H1 (cell line): ENCODE results near the gene PCDHAC2. TPM values are rescaled to one million over a fixed set of nuclear protein-coding genes. Genes with fewer than 3 reads are reported as not detected.

Experiments used
- CTCF ChIA-PET: fragments of 300-600 bp; sonication (Branson Sonifier 250); formaldehyde crosslinking; loops from one replicate; lab custom pipeline; 2021; ENCODE audit not compliant: partially characterized antibody; lab: Charles Lee
- POLR2A ChIA-PET: fragments of 300-600 bp; sonication (Branson Sonifier 250); formaldehyde crosslinking; loops from one replicate; lab custom pipeline; 2021; ENCODE audit warnings: inconsistent platforms; ENCODE audit not compliant: partially characterized antibody; lab: Charles Lee
- DNase-seq, 2 experiments: peaks; one replicate each; pipeline versions ENCODE4 v3.0.0 to v3.0.0-alpha.2; 2010 to 2022; ENCODE audit warnings: low spot score in 2 of 2, low read depth in 1 of 2, mixed read lengths in 1 of 2
- FAIRE-seq: peaks from 2 replicates; lab custom pipeline; 2011; peaks lifted over from hg19 to GRCh38; lab: Jason Lieb, UNC
- H2AFZ ChIP-seq: 2 replicates; pipeline ENCODE4 v1.8.1; 2012; ENCODE audit warnings: low read length, inconsistent platforms
- H2AK5ac ChIP-seq: 2 replicates; pipeline ENCODE4 v1.6.1; 2013; ENCODE audit warnings: low read depth, low read length
- H2BK120ac ChIP-seq: replicated peaks from 2 replicates; pipeline ENCODE3; 2013; ENCODE audit warnings: low read depth, low read length, inconsistent platforms
- H2BK12ac ChIP-seq: 2 replicates; pipeline ENCODE4 v1.6.1; 2013; ENCODE audit warnings: low read depth, low read length
- H2BK15ac ChIP-seq: 2 replicates; pipeline ENCODE4 v1.6.1; 2013; ENCODE audit warnings: low read length
- H2BK20ac ChIP-seq: 2 replicates; pipeline ENCODE4 v1.6.1; 2013; ENCODE audit warnings: low read length
- H2BK5ac ChIP-seq: 2 replicates; pipeline ENCODE4 v1.6.1; 2013; ENCODE audit warnings: low read depth, low read length
- H3K14ac ChIP-seq: 2 replicates; pipeline ENCODE4 v1.6.1; 2013; ENCODE audit warnings: inconsistent platforms; ENCODE audit not compliant: insufficient read length
- H3K18ac ChIP-seq: 2 replicates; pipeline ENCODE4 v1.6.1; 2013; ENCODE audit warnings: low read length; ENCODE audit errors: extremely low read depth
- H3K23ac ChIP-seq: 2 replicates; pipeline ENCODE4 v1.6.1; 2013; ENCODE audit warnings: inconsistent platforms; ENCODE audit not compliant: insufficient read length
- H3K23me2 ChIP-seq: 2 replicates; pipeline ENCODE4 v1.6.1; 2013; ENCODE audit warnings: low read depth, low read length
- H3K27ac ChIP-seq: 2 replicates; pipeline ENCODE4 v1.6.1; 2011; ENCODE audit warnings: low read depth, low read length, inconsistent platforms
- H3K27me3 ChIP-seq, 4 experiments: replicated peaks in 1 of 4; 1 replicate in 1 of 4; 2 replicates in 3 of 4; pipeline versions ENCODE4 v1.6.1 to v1.8.1; 2011 to 2013; ENCODE audit warnings: low read length in 3 of 4, mild to moderate bottlenecking in 3 of 4, inconsistent platforms in 2 of 4, mixed read lengths in 2 of 4, moderate library complexity in 1 of 4; ENCODE audit not compliant: control insufficient read depth in 3 of 4, insufficient read depth in 3 of 4; ENCODE audit errors: extremely low read depth in 1 of 4
- H3K36me3 ChIP-seq, 4 experiments: 2 replicates each; pipeline versions ENCODE4 v1.6.1 to v1.8.1; 2011 to 2013; ENCODE audit warnings: mild to moderate bottlenecking in 4 of 4, low read length in 3 of 4, moderate library complexity in 2 of 4, control low read depth in 1 of 4, inconsistent platforms in 1 of 4; ENCODE audit not compliant: insufficient read depth in 4 of 4, control insufficient read depth in 2 of 4
- H3K4ac ChIP-seq: replicated peaks from 2 replicates; pipeline ENCODE3; 2013; ENCODE audit warnings: low read length, low read depth, mixed read lengths, inconsistent platforms; ENCODE audit not compliant: insufficient read length
- H3K4me1 ChIP-seq, 4 experiments: replicated peaks in 1 of 4; 1 replicate in 1 of 4; 2 replicates in 3 of 4; pipeline versions ENCODE4 v1.6.1 to v1.8.1; 2011 to 2013; ENCODE audit warnings: low read length in 3 of 4, inconsistent platforms in 2 of 4, mixed read lengths in 1 of 4; ENCODE audit not compliant: insufficient read depth in 4 of 4, control insufficient read depth in 3 of 4
- H3K4me2 ChIP-seq, 2 experiments: 2 replicates each; pipeline versions ENCODE4 v1.6.1 to v1.8.1; 2011 to 2013; ENCODE audit warnings: low read depth in 2 of 2, low read length in 2 of 2, control low read depth in 1 of 2, inconsistent platforms in 1 of 2, mild to moderate bottlenecking in 1 of 2; ENCODE audit not compliant: insufficient read depth in 1 of 2
- H3K4me3 ChIP-seq, 4 experiments: fragments of 200-600, 300-600 bp in 1 of 4; sonication (generic), shearing (Covaris generic), sonication (Bioruptor Twin) in 1 of 4; 2 replicates each; pipeline versions ENCODE4 v1.5.1 to v1.8.1; 2011 to 2016; ENCODE audit warnings: low read length in 4 of 4, low read depth in 3 of 4, control low read depth in 2 of 4, inconsistent platforms in 2 of 4, mild to moderate bottlenecking in 2 of 4, mixed read lengths in 1 of 4, moderate library complexity in 1 of 4; ENCODE audit not compliant: insufficient read depth in 2 of 4; ENCODE audit errors: extremely low read depth in 1 of 4
- H3K56ac ChIP-seq: replicated peaks from 2 replicates; pipeline ENCODE3; 2013; ENCODE audit warnings: low read depth, mild to moderate bottlenecking, mixed read lengths, low read length, inconsistent platforms; ENCODE audit not compliant: insufficient read length
- H3K79me1 ChIP-seq: 2 replicates; pipeline ENCODE4 v1.6.1; 2013; ENCODE audit warnings: low read depth, low read length, control low read depth
- H3K79me2 ChIP-seq, 2 experiments: 2 replicates each; pipeline versions ENCODE4 v1.6.1 to v1.8.1; 2012 to 2013; ENCODE audit warnings: low read length in 2 of 2, mild to moderate bottlenecking in 2 of 2, inconsistent platforms in 1 of 2; ENCODE audit not compliant: insufficient read depth in 2 of 2, control insufficient read depth in 1 of 2
- H3K9ac ChIP-seq, 4 experiments: replicated peaks in 1 of 4; 1 replicate in 1 of 4; 2 replicates in 3 of 4; pipeline versions ENCODE4 v1.6.1 to v1.8.1; 2011 to 2013; ENCODE audit warnings: low read depth in 3 of 4, low read length in 3 of 4, control low read depth in 2 of 4, mild to moderate bottlenecking in 2 of 4, moderate library complexity in 2 of 4, inconsistent platforms in 1 of 4; ENCODE audit errors: extremely low read depth in 1 of 4
- H3K9me3 ChIP-seq, 2 experiments: 2 replicates each; pipeline versions ENCODE4 v1.6.1 to v1.8.1; 2012 to 2013; ENCODE audit warnings: mild to moderate bottlenecking in 2 of 2, moderate library complexity in 2 of 2, control low read depth in 1 of 2, inconsistent platforms in 1 of 2, low read depth in 1 of 2, low read length in 1 of 2, mixed read lengths in 1 of 2; ENCODE audit not compliant: insufficient read depth in 2 of 2
- H4K20me1 ChIP-seq, 2 experiments: replicated peaks in 1 of 2; 2 replicates each; pipeline versions ENCODE3 to v1.8.1; 2011 to 2013; ENCODE audit warnings: inconsistent platforms in 2 of 2, low read length in 2 of 2, mild to moderate bottlenecking in 1 of 2; ENCODE audit not compliant: insufficient read depth in 2 of 2, control insufficient read depth in 1 of 2
- H4K5ac ChIP-seq: 2 replicates; pipeline ENCODE4 v1.6.1; 2013; ENCODE audit warnings: low read length, low read depth, mixed read lengths, inconsistent platforms; ENCODE audit not compliant: insufficient read length
- H4K8ac ChIP-seq: 2 replicates; pipeline ENCODE4 v1.8.0; 2013; ENCODE audit warnings: mild to moderate bottlenecking, moderate library complexity, low read length, inconsistent platforms; ENCODE audit not compliant: insufficient read depth; ENCODE audit errors: extremely low read depth
- H4K91ac ChIP-seq: replicated peaks from 2 replicates; pipeline ENCODE3; 2013; ENCODE audit warnings: low read length, mixed read lengths, inconsistent platforms; ENCODE audit not compliant: insufficient read length
- ASH2L ChIP-seq: fragments of 200-600, 300-600 bp; sonication (generic); IDR thresholded peaks from one replicate; pipeline ENCODE4 v1.7.1; 2017; ENCODE audit warnings: low read length
- CREB1 ChIP-seq: IDR thresholded peaks from 2 replicates; pipeline ENCODE4 v1.6.1; 2012; ENCODE audit warnings: inconsistent platforms
- FOSL1 ChIP-seq: IDR thresholded peaks from 2 replicates; pipeline ENCODE4 v1.6.1; 2011; ENCODE audit warnings: mild to moderate bottlenecking, low read depth, low read length, moderate library complexity; ENCODE audit not compliant: insufficient read depth
- GABPA ChIP-seq: IDR thresholded peaks from 2 replicates; pipeline ENCODE4 v1.6.1; 2011; ENCODE audit warnings: mild to moderate bottlenecking, low read length, moderate library complexity, borderline replicate concordance; ENCODE audit not compliant: insufficient read depth
- JUN ChIP-seq: IDR thresholded peaks from 2 replicates; pipeline ENCODE4 v1.6.1; 2011; ENCODE audit warnings: low read depth, mild to moderate bottlenecking, improper control_type of control experiment, low read length
- JUND ChIP-seq: IDR thresholded peaks from 2 replicates; pipeline ENCODE4 v1.6.1; 2011; ENCODE audit warnings: mild to moderate bottlenecking, improper control_type of control experiment, low read length
- KDM5A ChIP-seq: fragments of 200-600 bp; IDR thresholded peaks from 2 replicates; pipeline ENCODE4 v1.7.1; 2012; ENCODE audit warnings: mild to moderate bottlenecking, low read length, inconsistent platforms, mixed read lengths
- NRF1 ChIP-seq: IDR thresholded peaks from 2 replicates; pipeline ENCODE4 v1.6.1; 2011; ENCODE audit warnings: mild to moderate bottlenecking, low read depth, low read length, improper control_type of control experiment
- POLR2AphosphoS5 ChIP-seq: IDR thresholded peaks from 2 replicates; pipeline ENCODE4 v1.6.1; 2011; ENCODE audit warnings: low read depth, low read length
- SIRT6 ChIP-seq: IDR thresholded peaks from one replicate; pipeline ENCODE4 v1.7.1; 2012; ENCODE audit warnings: low read length, inconsistent platforms
- SUZ12 ChIP-seq: fragments of 200-600 bp; sonication (generic); IDR thresholded peaks from 2 replicates; pipeline ENCODE4 v1.6.1; 2012; ENCODE audit warnings: mild to moderate bottlenecking, inconsistent platforms, low read length, moderate library complexity, mixed read lengths
- TAF7 ChIP-seq: optimal IDR thresholded peaks from 2 replicates; pipeline ENCODE3; 2011; ENCODE audit warnings: low read depth, mild to moderate bottlenecking, inconsistent platforms, low read length, moderate library complexity, borderline replicate concordance
- TCF12 ChIP-seq: IDR thresholded peaks from 2 replicates; pipeline ENCODE4 v1.6.1; 2011; ENCODE audit warnings: low read depth, mild to moderate bottlenecking, low read length
- WGBS, 2 experiments: shearing (Covaris generic) in 1 of 2; methylation state at CpG; one replicate each; pipeline versions ENCODE4 v1.1.6 to v1.1.7; 2013 to 2015; ENCODE audit warnings: low lambda C conversion rate in 2 of 2, mixed read lengths in 2 of 2, inconsistent platforms in 1 of 2, low coverage in 1 of 2, missing lambda C conversion rate in 1 of 2; ENCODE audit not compliant: insufficient replicate concordance in 2 of 2, insufficient coverage in 1 of 2, insufficient read length in 1 of 2; ENCODE audit errors: extremely low coverage in 1 of 2, missing lambda C conversion rate in 1 of 2; 5-methylcytosine and 5-hydroxymethylcytosine counted together
- polyA plus RNA-seq, 7 experiments: library from polyadenylated mRNA; depleted of rRNA in 3 of 7; stranded (reverse) in 5 of 7; unstranded in 2 of 7; fragments of >200 nt in 5 of 7; fragments of 200-250 nt in 2 of 7; gene quantifications; 1 replicate in 5 of 7; 2 replicates in 1 of 7; 4 replicates in 1 of 7; pipeline versions ENCODE4 v1.2.1 to v1.2.3, GENCODE V29; 2011 to 2013; ENCODE audit warnings: missing spikeins in 2 of 7, mixed read lengths in 2 of 7
- total RNA-seq: library from RNA; stranded (reverse); fragmentation: NEBNext Ultra II Directional; extraction: Animal tissue kit (Norgen Biotek cat#: 25700); gene quantifications from 2 replicates; pipeline ENCODE4 v1.2.1, GENCODE V29; 2021
- TF ChIP-seq, protein P1 (sequence below): IDR thresholded peaks from 2 replicates; pipeline ENCODE4 v1.6.1; 2011; ENCODE audit warnings: low read length, improper control_type of control experiment

The PCDHAC2 gene
- total and polyA plus RNA-seq, 2 of the 8 experiments (the other 6 are each of a cell fraction or from before 2014, with no cell fraction given), result 3.7 to 5.0 TPM

GRCh38 chr5:140946578-140946977 lies 19.7 kb upstream of the PCDHAC2 start:
- Histone ChIP-seq H3K79me1 (no peaks in the 10 kb centered on the region), H4K5ac (no peak overlapping the region), H2BK120ac (no peak overlapping the region), H2BK12ac (no peak overlapping the region), H4K20me1 (no peaks in the 10 kb centered on the region), H3K18ac (no peak overlapping the region), H2BK15ac (no peak overlapping the region), H2AFZ (no peak overlapping the region), H3K36me3 (no peaks in the 10 kb centered on the region), H2BK5ac (no peak overlapping the region), H3K56ac (no peak overlapping the region), H3K4ac (no peak overlapping the region), H2AK5ac (no peak overlapping the region), H3K4me1 (no peaks in the 10 kb centered on the region), H4K91ac (no peak overlapping the region), H3K4me2 (no peak overlapping the region), H3K4me3 (no peak overlapping the region), H3K9me3 (no peaks in the 10 kb centered on the region), H3K9ac (no peak overlapping the region), H3K79me2 (no peaks in the 10 kb centered on the region), H3K27me3 (no peaks in the 10 kb centered on the region), H3K23me2 (no peaks in the 10 kb centered on the region), H3K14ac (no peak overlapping the region), H4K8ac (no peak overlapping the region), H3K23ac (no peak overlapping the region), H3K27ac (no peak overlapping the region), H2BK20ac (no peak overlapping the region)
- POLR2A ChIA-PET, result no interaction called here
- FAIRE-seq (no peak), DNase-seq (no peak)
- CTCF ChIA-PET, result interaction anchor here (1.1 kb wide), 1 partner anchor 11 kb away, joined by 3 read pairs; no protein-coding TSS in a partner anchor
- TF ChIP-seq NRF1 (no peak), JUN (no peak), POLR2AphosphoS5 (no peak), TAF7 (no peak), FOSL1 (no peak), SIRT6 (no peak), SUZ12 (no peak), CREB1 (no peak), TCF12 (no peak), KDM5A (no peak), GABPA (no peak), ASH2L (no peak), JUND (no peak)
- TF ChIP-seq, protein P1, sequence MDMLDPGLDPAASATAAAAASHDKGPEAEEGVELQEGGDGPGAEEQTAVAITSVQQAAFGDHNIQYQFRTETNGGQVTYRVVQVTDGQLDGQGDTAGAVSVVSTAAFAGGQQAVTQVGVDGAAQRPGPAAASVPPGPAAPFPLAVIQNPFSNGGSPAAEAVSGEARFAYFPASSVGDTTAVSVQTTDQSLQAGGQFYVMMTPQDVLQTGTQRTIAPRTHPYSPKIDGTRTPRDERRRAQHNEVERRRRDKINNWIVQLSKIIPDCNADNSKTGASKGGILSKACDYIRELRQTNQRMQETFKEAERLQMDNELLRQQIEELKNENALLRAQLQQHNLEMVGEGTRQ, result no peak
- 61% methylated on average over 2 of the region's 2 CpGs; no CpG with 5 or more reads in 1 of the 2 experiments for WGBS, 2 experiments
